OCI-LY3 (cell line): Measurements from ENCODE around the gene GKAP1.

Experiments used
- H2AFZ ChIP-seq: fragments of 200-600, 300-600 bp; shearing (Covaris generic); 2 replicates; pipeline ENCODE4 v1.6.0; 2014; ENCODE audit warnings: antibody characterized with exemption, low read depth, low read length
- H3K27ac ChIP-seq: fragments of 200-600, 300-600 bp; sonication (generic); 2 replicates; pipeline ENCODE4 v1.5.1; 2014; ENCODE audit warnings: mild to moderate bottlenecking, low read length, moderate library complexity, mixed read lengths
- H3K27me3 ChIP-seq: fragments of 200-600, 300-600 bp; sonication (generic); 2 replicates; pipeline ENCODE4 v1.6.1; 2014; ENCODE audit warnings: low read depth, low read length, mixed read lengths
- H3K36me3 ChIP-seq: fragments of 200-600, 300-600 bp; sonication (generic); replicated peaks from 2 replicates; pipeline ENCODE3; 2014; ENCODE audit warnings: low read depth, low read length, mixed read lengths
- H3K4me1 ChIP-seq: fragments of 300-600, 200-600 bp; sonication (generic); 2 replicates; pipeline ENCODE4 v1.6.1; 2014; ENCODE audit warnings: low read length, mixed read lengths
- H3K4me2 ChIP-seq: fragments of 200-600, 300-600 bp; sonication (generic); 2 replicates; pipeline ENCODE4 v1.6.1; 2014; ENCODE audit warnings: low read length, mixed read lengths
- H3K4me3 ChIP-seq: fragments of 300-600, 200-600 bp; sonication (generic); 2 replicates; pipeline ENCODE4 v1.5.1; 2014; ENCODE audit warnings: antibody characterized with exemption, mild to moderate bottlenecking, low read length, moderate library complexity
- H3K79me2 ChIP-seq: fragments of 300-600, 200-600 bp; shearing (Covaris generic); 2 replicates; pipeline ENCODE4 v1.6.1; 2014; ENCODE audit warnings: mild to moderate bottlenecking, low read length, mixed read lengths
- H3K9ac ChIP-seq: fragments of 300-600, 200-600 bp; shearing (Covaris generic); 2 replicates; pipeline ENCODE4 v1.6.0; 2014; ENCODE audit warnings: mild to moderate bottlenecking, low read length, moderate library complexity
- H3K9me3 ChIP-seq: fragments of 200-600, 300-600 bp; shearing (Covaris generic); 2 replicates; pipeline ENCODE4 v1.6.1; 2014; ENCODE audit warnings: low read length, mixed read lengths; ENCODE audit not compliant: insufficient read depth
- H4K20me1 ChIP-seq: fragments of 200-600, 300-600 bp; sonication (generic); 2 replicates; pipeline ENCODE4 v1.6.1; 2016; ENCODE audit warnings: low read length, mixed read lengths; ENCODE audit not compliant: insufficient read depth
- CTCF ChIP-seq: fragments of 200-600, 300-600 bp; sonication (generic); IDR thresholded peaks from 2 replicates; pipeline ENCODE4 v1.5.1; 2014; ENCODE audit warnings: antibody characterized with exemption, low read length, low read depth
- EZH2phosphoT487 ChIP-seq: fragments of 200-600 bp; shearing (Covaris generic); IDR thresholded peaks from 2 replicates; pipeline ENCODE4 v1.6.1; 2018; ENCODE audit warnings: antibody characterized with exemption, mixed run types, low read depth

Gene GKAP1

DNA sequence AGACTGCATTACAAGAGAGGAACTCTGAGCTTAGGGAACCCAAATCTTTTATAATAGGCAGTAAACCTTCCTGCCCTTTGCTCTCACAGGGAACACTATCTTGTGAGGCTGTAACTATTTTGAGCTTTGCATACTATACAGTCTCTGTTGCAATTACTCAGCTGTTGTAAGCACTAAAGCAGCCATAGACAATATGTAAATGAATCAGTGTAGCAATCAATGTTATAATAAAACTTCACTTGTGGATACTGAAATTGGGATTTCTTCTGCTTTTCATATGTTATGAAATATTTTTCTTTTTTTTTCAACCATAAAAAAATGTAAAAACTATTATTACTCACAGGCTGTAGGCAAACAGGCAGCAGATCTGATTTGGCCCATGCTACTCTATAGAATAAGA, 93.1 kb downstream of the GKAP1 start:
- TF ChIP-seq CTCF (no peak), EZH2phosphoT487 (no peak)
- H3K9me3 ChIP-seq: no peaks in the 10 kb centered on the region
- no peaks in the 10 kb centered on the region for H4K20me1 ChIP-seq
- no peak overlapping the region for H3K4me2 ChIP-seq
- H3K36me3 ChIP-seq: no peaks in the 10 kb centered on the region
- no peaks in the 10 kb centered on the region for H3K79me2 ChIP-seq
- no peaks in the 10 kb centered on the region for H3K4me1 ChIP-seq
- no peak overlapping the region for H3K27ac ChIP-seq
- H3K9ac ChIP-seq: no peak overlapping the region
- H3K4me3 ChIP-seq: no peak overlapping the region
- H2AFZ ChIP-seq: no peak overlapping the region
- H3K27me3 ChIP-seq: no peaks in the 10 kb centered on the region

DNA sequence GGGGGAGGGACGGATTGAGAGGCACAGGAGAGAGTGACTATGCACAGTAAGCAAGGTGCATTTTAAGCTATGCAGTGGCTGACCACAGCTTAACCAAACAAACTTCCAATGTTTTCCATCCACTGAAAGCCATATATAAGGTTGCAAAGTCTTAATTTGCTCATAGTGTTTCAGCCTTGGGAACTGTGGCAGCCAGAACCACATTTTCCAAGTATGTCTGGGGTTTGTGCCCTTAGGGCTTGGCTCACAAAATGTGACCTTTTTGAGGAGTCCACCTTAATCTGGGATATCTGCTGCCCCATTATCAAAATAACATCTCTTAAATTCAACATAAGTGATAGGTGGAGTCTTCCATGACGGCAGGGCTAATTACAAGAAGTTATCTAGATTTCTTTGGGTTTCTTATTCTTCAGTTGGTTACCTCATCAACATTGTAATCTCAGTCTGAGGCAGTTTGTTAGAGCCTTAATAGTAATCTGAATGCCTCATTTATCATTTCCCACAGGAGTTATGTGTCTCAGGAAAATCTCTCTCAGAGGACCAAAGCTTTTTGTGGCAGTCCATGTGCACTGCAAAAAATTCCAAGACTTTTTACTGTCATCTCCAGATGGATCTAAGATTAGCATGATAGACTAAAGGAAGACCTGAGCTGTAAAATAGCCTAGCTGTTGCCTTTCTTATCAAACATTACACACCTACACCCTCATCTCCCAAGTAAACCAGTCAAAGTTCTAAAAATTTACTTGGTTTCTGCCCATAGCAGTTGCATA, 94.7 kb downstream of the GKAP1 start:
- Histone ChIP-seq H3K27me3 (no peaks in the 10 kb centered on the region), H2AFZ (no peak overlapping the region), H3K79me2 (no peaks in the 10 kb centered on the region), H4K20me1 (no peaks in the 10 kb centered on the region), H3K9ac (no peak overlapping the region), H3K9me3 (no peaks in the 10 kb centered on the region), H3K4me1 (peaks cover 3% of the 10 kb centered on the region), H3K4me2 (no peak overlapping the region), H3K27ac (no peak overlapping the region), H3K4me3 (no peak overlapping the region), H3K36me3 (no peaks in the 10 kb centered on the region)
- TF ChIP-seq CTCF: no peak

DNA sequence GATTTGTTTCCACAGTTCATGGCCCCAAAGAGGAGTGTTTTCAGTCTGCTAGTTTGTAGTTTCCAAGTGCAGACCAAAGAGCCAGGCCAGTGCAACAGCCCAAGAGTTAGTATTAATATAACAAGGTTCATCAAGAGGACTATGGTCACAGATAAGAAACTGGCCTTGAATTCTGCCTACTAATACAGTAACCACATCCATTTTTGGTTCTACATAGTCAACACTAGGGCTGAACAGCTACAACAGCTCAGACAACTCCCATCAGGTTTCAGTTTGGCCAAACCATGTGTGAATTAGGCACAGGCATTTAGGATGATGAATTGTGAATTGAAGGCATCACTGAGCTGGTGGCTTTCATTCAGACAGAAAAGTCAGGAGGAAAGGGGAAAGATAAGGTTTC, 96.1 kb downstream of the GKAP1 start:
- H3K9ac ChIP-seq: no peak overlapping the region
- H3K4me1 ChIP-seq: peaks cover 3% of the 10 kb centered on the region

DNA sequence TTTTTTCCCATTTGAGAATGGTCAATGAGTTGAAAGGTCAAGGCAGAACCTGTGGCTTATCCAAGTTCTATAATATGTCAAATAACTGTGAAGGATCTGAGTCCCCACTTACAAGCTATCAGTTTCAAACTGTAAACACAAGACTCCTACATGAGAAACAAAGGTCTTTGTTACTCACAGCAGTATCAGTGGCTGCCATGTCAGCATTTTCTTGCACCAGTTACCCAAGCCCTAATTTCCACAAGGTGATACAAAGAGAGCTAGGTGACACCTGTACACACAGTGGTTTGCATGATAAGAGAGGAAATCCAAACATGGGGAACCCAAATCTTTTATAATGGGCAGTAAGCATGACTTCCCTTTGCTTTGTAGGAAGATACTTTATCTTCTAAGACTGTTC, 101.8 kb downstream of the GKAP1 start:
- H3K9ac ChIP-seq: no peak overlapping the region
- no peak overlapping the region for H3K27ac ChIP-seq
- H3K4me2 ChIP-seq: no peak overlapping the region
- H3K4me1 ChIP-seq: peaks cover 3% of the 10 kb centered on the region
- H3K79me2 ChIP-seq: no peaks in the 10 kb centered on the region
- no peak for TF ChIP-seq EZH2phosphoT487
- TF ChIP-seq CTCF: no peak
- no peaks in the 10 kb centered on the region for H3K9me3 ChIP-seq
- no peak overlapping the region for H3K4me3 ChIP-seq
- H3K27me3 ChIP-seq: no peaks in the 10 kb centered on the region
- no peak overlapping the region for H2AFZ ChIP-seq
- no peaks in the 10 kb centered on the region for H3K36me3 ChIP-seq
- no peaks in the 10 kb centered on the region for H4K20me1 ChIP-seq

More for the DNA sequence above, 96.1 kb downstream of the GKAP1 start:
- H3K4me3 ChIP-seq: no peak overlapping the region
- H3K36me3 ChIP-seq: no peaks in the 10 kb centered on the region
- H3K79me2 ChIP-seq: no peaks in the 10 kb centered on the region
- H3K4me2 ChIP-seq: no peak overlapping the region
- no peak overlapping the region for H3K27ac ChIP-seq
- no peak overlapping the region for H2AFZ ChIP-seq
- no peaks in the 10 kb centered on the region for H3K27me3 ChIP-seq
- TF ChIP-seq EZH2phosphoT487 (no peak), CTCF (no peak)
- H3K9me3 ChIP-seq: no peaks in the 10 kb centered on the region
- H4K20me1 ChIP-seq: no peaks in the 10 kb centered on the region
